GM10847 (cell line): Measurements from ENCODE around the gene ZNF683.
"Not testable (repeated sequence)": the region's sequence is repeated elsewhere in the genome, so short reads cannot be mapped to it uniquely, and the experiment has no call there.

ENCODE experiments used
- POLR2A ChIP-seq: IDR thresholded peaks from 2 replicates; pipeline ENCODE4 v1.6.1; 2011; ENCODE audit not compliant: insufficient read length; ENCODE audit errors: extremely low read depth

ZNF683 gene

GRCh38 chr1:26372611-26373010 lies at the start of gene ZNF683:
Gene ZNF683, minus strand, starts transcription at chr1:26372750. Its CDS starts 4,179 bp downstream, at chr1:26368571.
- not testable (repeated sequence) for TF ChIP-seq POLR2A

- no peak for TF ChIP-seq POLR2A
Observed at GRCh38 chr1:26419494-26419893, 46.9 kb upstream of the ZNF683 start.

GRCh38 chr1:26418865-26419349 lies 46.4 kb upstream of the ZNF683 start:
- TF ChIP-seq POLR2A = no peak

GRCh38 chr1:26417111-26417759 lies 44.7 kb upstream of the ZNF683 start:
- no peak for TF ChIP-seq POLR2A

- TF ChIP-seq POLR2A = no peak
Observed at GRCh38 chr1:26413031-26413430, 40.5 kb upstream of the ZNF683 start.

GRCh38 chr1:26412180-26412840 lies 39.8 kb upstream of the ZNF683 start:
- TF ChIP-seq POLR2A = no peak

- TF ChIP-seq POLR2A = no peak
Observed at GRCh38 chr1:26411624-26412074, 39.1 kb upstream of the ZNF683 start.

GRCh38 chr1:26410706-26411623 lies 38.4 kb upstream of the ZNF683 start, which contains the start of gene LIN28A:
Gene LIN28A, plus strand, starts transcription at chr1:26410817. Its CDS starts 75 bp downstream, at chr1:26410892.
- no peak for TF ChIP-seq POLR2A

- TF ChIP-seq POLR2A = no peak
Observed at GRCh38 chr1:26409191-26409807, 36.7 kb upstream of the ZNF683 start.

- TF ChIP-seq POLR2A = no peak
Observed at GRCh38 chr1:26408604-26409003, 36.1 kb upstream of the ZNF683 start.

GRCh38 chr1:26405281-26405915 lies 32.8 kb upstream of the ZNF683 start:
- TF ChIP-seq POLR2A = no peak

GRCh38 chr1:26404641-26405040 lies 32.1 kb upstream of the ZNF683 start:
- TF ChIP-seq POLR2A = no peak

GRCh38 chr1:26403656-26404055 lies 31.1 kb upstream of the ZNF683 start:
- TF ChIP-seq POLR2A = no peak

GRCh38 chr1:26401891-26402290 lies 29.3 kb upstream of the ZNF683 start:
- no peak for TF ChIP-seq POLR2A
